ENCODE data around the gene TTLL3. TPM values are rescaled to one million over a fixed set of nuclear protein-coding genes. Genes with fewer than 3 reads are reported as not detected.

TTLL3 gene
- total and polyA plus RNA-seq, 2 of the 13 experiments (the other 11 are each of a cell fraction or from before 2014, with no cell fraction given) = 9.5 to 51.2 TPM

DNA sequence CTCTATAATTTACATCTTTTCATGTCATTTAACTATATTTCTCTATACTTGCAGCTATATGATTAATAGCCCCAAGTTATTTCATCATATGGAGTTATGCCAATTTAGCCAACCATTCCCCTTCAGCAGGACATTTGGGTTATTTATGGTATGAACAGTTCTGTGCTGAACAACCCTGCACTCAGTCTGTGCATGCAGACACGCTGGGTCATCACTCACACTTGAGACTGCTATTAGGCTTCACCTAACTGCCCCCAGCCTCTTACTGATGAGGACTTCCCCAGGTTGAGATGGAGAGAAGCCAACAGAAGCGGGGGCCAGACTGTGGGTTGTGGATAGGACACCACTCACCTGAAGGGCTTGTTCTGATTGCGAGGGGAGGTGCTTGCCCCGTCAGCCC is 25.1 kb upstream of the TTLL3 start:
- no peak for FAIRE-seq
- no peak overlapping the region for H3K9ac ChIP-seq (ENCODE audit: insufficient read depth, low read depth, low read length)
- no peak overlapping the region for H3K4me3 ChIP-seq (replicated peaks in 1 of 3; ENCODE audit: insufficient read depth in 1 of 3, low read depth in 2 of 3, low read length in 3 of 3)
- intact Hi-C loops (cut with micrococcal nuclease; ENCODE audit: unreplicated experiment) = no loop called here
- BruUV-seq (replicated peaks) = no TSS peak
- H3K36me3 ChIP-seq (replicated peaks in 1 of 2; ENCODE audit: control insufficient read depth in 1 of 2, insufficient read depth in 2 of 2, low read length in 2 of 2) = peaks cover 23 to 64% of the 10 kb centered on the region in 2 experiments
- in situ Hi-C loops (cut with HindIII; ENCODE audit: extremely low pct_ligation_motif_present, low pct_unique_long_range_greater_than_20kb) = no loop called here
- H3K27me3 ChIP-seq (ENCODE audit: control insufficient read depth in 1 of 2, insufficient read depth in 2 of 2, low read length in 2 of 2) = no peaks in the 10 kb centered on the region
- peaks cover 16% of the 10 kb centered on the region for H3K4me1 ChIP-seq (ENCODE audit: insufficient read depth, low read length)
- WGBS (ENCODE audit: low lambda C conversion rate) = 100% methylated on average over 3 of the region's 4 CpGs
- DNase-seq (ENCODE audit: low spot score) = no peak
- H3K9me3 ChIP-seq (ENCODE audit: low read length) = no peaks in the 10 kb centered on the region
- H3K27ac ChIP-seq (ENCODE audit: extremely low read length, insufficient read depth, low read length) = no peak overlapping the region
- CTCF ChIA-PET (ENCODE audit: low intra/inter-chr PET ratio, low total read pairs) = no interaction called here
- H4K20me1 ChIP-seq (ENCODE audit: insufficient read depth, low read length) = no peaks in the 10 kb centered on the region
- H2AFZ ChIP-seq (ENCODE audit: low read length) = no peak overlapping the region
- ATAC-seq = no peak
- TF ChIP-seq CC2D1A (CRISPR knock-in tag; IDR thresholded peaks at IDR 0.05) (no peak), AKAP8 (CRISPR knock-in tag; IDR thresholded peaks at IDR 0.05) (no peak), ZNF337 (CRISPR knock-in tag; IDR thresholded peaks at IDR 0.05; ENCODE audit: borderline replicate concordance, low read depth) (no peak), ZNF3 (CRISPR knock-in tag; IDR thresholded peaks at IDR 0.05) (no peak), ZNF737 (CRISPR knock-in tag; IDR thresholded peaks at IDR 0.05; ENCODE audit: borderline replicate concordance) (no peak), REXO4 (CRISPR knock-in tag; IDR thresholded peaks at IDR 0.05; ENCODE audit: borderline replicate concordance) (no peak), ZFP36 (IDR thresholded peaks at IDR 0.05; ENCODE audit: borderline replicate concordance, low read depth, low read length, partially characterized antibody) (no peak), XBP1 (CRISPR knock-in tag; IDR thresholded peaks at IDR 0.05) (no peak), SOX13 (IDR thresholded peaks at IDR 0.05) (no peak), SOX13 (CRISPR knock-in tag; conservative IDR thresholded peaks at IDR 0.05 in 1 of 2, IDR thresholded peaks at IDR 0.05 in 1 of 2) (no peak), NFATC3 (CRISPR knock-in tag; IDR thresholded peaks at IDR 0.05) (no peak), ZNF333 (CRISPR knock-in tag; IDR thresholded peaks at IDR 0.05; ENCODE audit: borderline replicate concordance) (no peak), HES4 (CRISPR knock-in tag; IDR thresholded peaks at IDR 0.05; ENCODE audit: borderline replicate concordance) (no peak), STAG1 (CRISPR knock-in tag; IDR thresholded peaks at IDR 0.05) (no peak)
- TF ChIP-seq, protein P1, sequence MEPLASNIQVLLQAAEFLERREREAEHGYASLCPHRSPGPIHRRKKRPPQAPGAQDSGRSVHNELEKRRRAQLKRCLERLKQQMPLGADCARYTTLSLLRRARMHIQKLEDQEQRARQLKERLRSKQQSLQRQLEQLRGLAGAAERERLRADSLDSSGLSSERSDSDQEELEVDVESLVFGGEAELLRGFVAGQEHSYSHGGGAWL (CRISPR knock-in tag; IDR thresholded peaks at IDR 0.05) = no peak
- TF ChIP-seq, protein P2, sequence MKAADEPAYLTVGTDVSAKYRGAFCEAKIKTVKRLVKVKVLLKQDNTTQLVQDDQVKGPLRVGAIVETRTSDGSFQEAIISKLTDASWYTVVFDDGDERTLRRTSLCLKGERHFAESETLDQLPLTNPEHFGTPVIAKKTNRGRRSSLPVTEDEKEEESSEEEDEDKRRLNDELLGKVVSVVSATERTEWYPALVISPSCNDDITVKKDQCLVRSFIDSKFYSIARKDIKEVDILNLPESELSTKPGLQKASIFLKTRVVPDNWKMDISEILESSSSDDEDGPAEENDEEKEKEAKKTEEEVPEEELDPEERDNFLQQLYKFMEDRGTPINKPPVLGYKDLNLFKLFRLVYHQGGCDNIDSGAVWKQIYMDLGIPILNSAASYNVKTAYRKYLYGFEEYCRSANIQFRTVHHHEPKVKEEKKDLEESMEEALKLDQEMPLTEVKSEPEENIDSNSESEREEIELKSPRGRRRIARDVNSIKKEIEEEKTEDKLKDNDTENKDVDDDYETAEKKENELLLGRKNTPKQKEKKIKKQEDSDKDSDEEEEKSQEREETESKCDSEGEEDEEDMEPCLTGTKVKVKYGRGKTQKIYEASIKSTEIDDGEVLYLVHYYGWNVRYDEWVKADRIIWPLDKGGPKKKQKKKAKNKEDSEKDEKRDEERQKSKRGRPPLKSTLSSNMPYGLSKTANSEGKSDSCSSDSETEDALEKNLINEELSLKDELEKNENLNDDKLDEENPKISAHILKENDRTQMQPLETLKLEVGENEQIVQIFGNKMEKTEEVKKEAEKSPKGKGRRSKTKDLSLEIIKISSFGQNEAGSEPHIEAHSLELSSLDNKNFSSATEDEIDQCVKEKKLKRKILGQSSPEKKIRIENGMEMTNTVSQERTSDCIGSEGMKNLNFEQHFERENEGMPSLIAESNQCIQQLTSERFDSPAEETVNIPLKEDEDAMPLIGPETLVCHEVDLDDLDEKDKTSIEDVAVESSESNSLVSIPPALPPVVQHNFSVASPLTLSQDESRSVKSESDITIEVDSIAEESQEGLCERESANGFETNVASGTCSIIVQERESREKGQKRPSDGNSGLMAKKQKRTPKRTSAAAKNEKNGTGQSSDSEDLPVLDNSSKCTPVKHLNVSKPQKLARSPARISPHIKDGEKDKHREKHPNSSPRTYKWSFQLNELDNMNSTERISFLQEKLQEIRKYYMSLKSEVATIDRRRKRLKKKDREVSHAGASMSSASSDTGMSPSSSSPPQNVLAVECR (CRISPR knock-in tag; IDR thresholded peaks at IDR 0.05; ENCODE audit: borderline replicate concordance) = no peak
- TF ChIP-seq, protein P3, sequence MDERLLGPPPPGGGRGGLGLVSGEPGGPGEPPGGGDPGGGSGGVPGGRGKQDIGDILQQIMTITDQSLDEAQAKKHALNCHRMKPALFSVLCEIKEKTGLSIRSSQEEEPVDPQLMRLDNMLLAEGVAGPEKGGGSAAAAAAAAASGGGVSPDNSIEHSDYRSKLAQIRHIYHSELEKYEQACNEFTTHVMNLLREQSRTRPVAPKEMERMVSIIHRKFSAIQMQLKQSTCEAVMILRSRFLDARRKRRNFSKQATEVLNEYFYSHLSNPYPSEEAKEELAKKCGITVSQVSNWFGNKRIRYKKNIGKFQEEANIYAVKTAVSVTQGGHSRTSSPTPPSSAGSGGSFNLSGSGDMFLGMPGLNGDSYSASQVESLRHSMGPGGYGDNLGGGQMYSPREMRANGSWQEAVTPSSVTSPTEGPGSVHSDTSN (CRISPR knock-in tag; IDR thresholded peaks at IDR 0.05) = no peak
- no peaks in the 10 kb centered on the region for H3K79me2 ChIP-seq (ENCODE audit: insufficient read depth, low read length)
- no peak overlapping the region for H3K4me2 ChIP-seq (ENCODE audit: low read depth, low read length)
- POLR2A ChIA-PET = no interaction called here

All from HepG2 (cell line).